T-cell (primary cell): ENCODE measurements around the gene ZNF415. TPM values are rescaled to one million over a fixed set of nuclear protein-coding genes. Genes with fewer than 3 reads are reported as not detected.
A peak's percentile ranks its signal among the peaks of the same experiment; 100 is the strongest.

Experiments used
- ATAC-seq, 4 experiments: fragments of 200-7000 bp in 3 of 4; fragments of 150-1000 bp in 1 of 4; cut with Tn5 transposase; replicated peaks in 1 of 4; 1 replicate in 3 of 4; 2 replicates in 1 of 4; pipeline ENCODE4 v1.10.0; 2021; ENCODE audit warnings: moderate library complexity in 3 of 4, mild to moderate bottlenecking in 2 of 4, moderate number of reproducible peaks in 1 of 4
- CTCF ChIA-PET, 2 donors: fragments of 300-600 bp; sonication (Branson Sonifier 250); formaldehyde crosslinking; loops; one replicate each; lab custom pipeline; 2022; ENCODE audit warnings: antibody characterized with exemption in 2 of 2; lab: Charles Lee
- POLR2A ChIA-PET, 2 donors: fragments of 300-600 bp; sonication (Branson Sonifier 250); formaldehyde crosslinking; loops; one replicate each; lab custom pipeline; 2022; ENCODE audit warnings: antibody characterized with exemption in 2 of 2; lab: Charles Lee
- DNase-seq, 35 experiments: peaks; one replicate each; pipeline versions ENCODE4 v3.0.0 to v3.0.0-alpha.2; 2013 to 2023
- H3K27ac ChIP-seq: one replicate; pipeline ENCODE4 v1.5.1; 2013; ENCODE audit warnings: low read length
- H3K27me3 ChIP-seq, 2 experiments: replicated peaks in 1 of 2; 1 replicate in 1 of 2; 2 replicates in 1 of 2; pipeline versions ENCODE4 v1.6.1 to v1.7.0; 2013; ENCODE audit warnings: low read length in 1 of 2, mixed read lengths in 1 of 2; ENCODE audit not compliant: control insufficient read depth in 2 of 2, insufficient read depth in 2 of 2; ENCODE audit errors: extremely low read depth in 1 of 2
- H3K36me3 ChIP-seq, 2 donors: 1 replicate in 1 of 2; 2 replicates in 1 of 2; pipeline versions ENCODE4 v1.6.1 to v1.7.0; 2013; ENCODE audit warnings: low read length in 1 of 2; ENCODE audit not compliant: control insufficient read depth in 2 of 2, insufficient read depth in 1 of 2; ENCODE audit errors: extremely low read depth in 1 of 2
- H3K4me1 ChIP-seq, 2 experiments: 1 replicate in 1 of 2; 2 replicates in 1 of 2; pipeline versions ENCODE4 v1.6.1 to v1.7.0; 2013; ENCODE audit warnings: low read length in 2 of 2, mixed read lengths in 1 of 2; ENCODE audit not compliant: insufficient read depth in 2 of 2, control insufficient read depth in 1 of 2; ENCODE audit errors: extremely low read depth in 1 of 2
- H3K4me3 ChIP-seq, 2 donors: 1 replicate in 1 of 2; 2 replicates in 1 of 2; pipeline versions ENCODE4 v1.5.1 to v1.7.0; 2013; ENCODE audit warnings: mild to moderate bottlenecking in 2 of 2, low read length in 1 of 2, moderate library complexity in 1 of 2; ENCODE audit not compliant: control insufficient read depth in 1 of 2; ENCODE audit errors: extremely low read depth in 1 of 2
- H3K9me3 ChIP-seq: 2 replicates; pipeline ENCODE4 v1.7.0; 2013
- H3K27ac Mint-ChIP-seq, 2 donors: one replicate each; pipeline ENCODE4 v1.8.0; 2020 to 2021; ENCODE audit warnings: mild to moderate bottlenecking in 2 of 2, mixed read lengths in 2 of 2
- H3K27me3 Mint-ChIP-seq, 2 donors: one replicate each; pipeline ENCODE4 v1.8.0; 2021 to 2022; ENCODE audit warnings: mixed read lengths in 2 of 2
- H3K36me3 Mint-ChIP-seq: one replicate; pipeline ENCODE4 v1.8.0; 2021; ENCODE audit warnings: mixed read lengths
- H3K4me1 Mint-ChIP-seq, 3 donors: one replicate each; pipeline ENCODE4 v1.8.0; 2020 to 2022; ENCODE audit warnings: mixed read lengths in 3 of 3, mild to moderate bottlenecking in 1 of 3
- H3K4me3 Mint-ChIP-seq, 3 donors: one replicate each; pipeline ENCODE4 v1.8.0; 2020 to 2022; ENCODE audit warnings: mild to moderate bottlenecking in 3 of 3, mixed read lengths in 3 of 3, moderate library complexity in 3 of 3
- H3K9me3 Mint-ChIP-seq, 3 donors: one replicate each; pipeline ENCODE4 v1.8.0; 2020 to 2022; ENCODE audit warnings: mixed read lengths in 3 of 3
- WGBS: methylation state at CpG from one replicate; pipeline ENCODE4 v1.1.5; 2013; ENCODE audit warnings: missing lambda C conversion rate; ENCODE audit not compliant: insufficient coverage; 5-methylcytosine and 5-hydroxymethylcytosine counted together
- total RNA-seq, 35 experiments: library from RNA in 6 of 35; stranded (reverse) in 6 of 35; fragments of 120-200 nt in 1 of 35; gene quantifications; one replicate each; pipeline versions ENCODE4 v1.2.1 to v1.2.4 and lab custom pipeline; 2013 to 2026

Gene ZNF415
- total RNA-seq, 5 donors from 2014 or later (not counting 1 experiment from before 2014, with no cell fraction given): 0.20 to 1.8 (median 1.4) TPM

GRCh38 chr19:53112286-53112685 is 20.4 kb downstream of the ZNF415 start:
- no CpG with 5 or more reads among the region's 2 CpGs for WGBS
- ATAC-seq (no peak), DNase-seq (no peak)
- CTCF ChIA-PET: interaction anchor here in 1 of 2 donors (0.7 kb wide), 1 partner anchor 83 kb away, joined by 3 read pairs; no protein-coding TSS in a partner anchor
- no peaks in the 10 kb centered on the region for H3K4me1 Mint-ChIP-seq
- Histone ChIP-seq H3K27me3 (peaks cover 0 to 3% of the 10 kb centered on the region in 2 experiments), H3K27ac (no peak overlapping the region), H3K4me1 (no peaks in the 10 kb centered on the region), H3K36me3 (peaks cover 0 to 3% of the 10 kb centered on the region in 2 donors), H3K4me3 (no peak overlapping the region), H3K9me3 (peaks cover 10% of the 10 kb centered on the region)
- peaks cover 28 to 62% (median 40%) of the 10 kb centered on the region in 3 donors for H3K9me3 Mint-ChIP-seq
- POLR2A ChIA-PET: no interaction called here
- H3K27ac Mint-ChIP-seq: no peak overlapping the region
- H3K4me3 Mint-ChIP-seq: no peak overlapping the region
- H3K36me3 Mint-ChIP-seq: peaks cover 42% of the 10 kb centered on the region
- H3K27me3 Mint-ChIP-seq: no peaks in the 10 kb centered on the region

GRCh38 chr19:53109527-53109926 is 23.2 kb downstream of the ZNF415 start:
- no peaks in the 10 kb centered on the region for H3K27me3 Mint-ChIP-seq
- H3K4me3 Mint-ChIP-seq: no peak overlapping the region
- Histone ChIP-seq H3K27me3 (peaks cover 0 to 4% of the 10 kb centered on the region in 2 experiments), H3K4me3 (no peak overlapping the region), H3K27ac (no peak overlapping the region), H3K9me3 (peaks cover 10% of the 10 kb centered on the region), H3K4me1 (no peaks in the 10 kb centered on the region), H3K36me3 (peaks cover 0 to 3% of the 10 kb centered on the region in 2 donors)
- ATAC-seq (no peak), DNase-seq (no peak)
- ChIA-PET CTCF (no interaction called here), POLR2A (no interaction called here)
- 100% methylated on average over 3 of the region's 5 CpGs for WGBS
- H3K27ac Mint-ChIP-seq: no peak overlapping the region
- H3K9me3 Mint-ChIP-seq: peaks cover 21 to 43% (median 35%) of the 10 kb centered on the region in 3 donors
- no peaks in the 10 kb centered on the region for H3K4me1 Mint-ChIP-seq
- H3K36me3 Mint-ChIP-seq: peaks cover 26% of the 10 kb centered on the region

- H3K27me3 ChIP-seq: peaks cover 0 to 4% of the 10 kb centered on the region in 2 experiments
- Mint-ChIP-seq H3K36me3 (peaks cover 31% of the 10 kb centered on the region), H3K27ac (peak within 1 kb of the TSS; percentile 90 to 92), H3K4me3 (peak within 1 kb of the TSS; percentile 88 to 92 (median 91)), H3K9me3 (peaks cover 0 to 17% (median 11%) of the 10 kb centered on the region in 3 donors), H3K27me3 (no peaks in the 10 kb centered on the region), H3K4me1 (peaks cover 30 to 36% (median 36%) of the 10 kb centered on the region in 3 donors)
- WGBS: under 1% methylated on average over 58 of the region's 67 CpGs
- peaks cover 6% of the 10 kb centered on the region for H3K9me3 ChIP-seq
- DNase-seq (peak; percentile 94 to 100 (median 98)), ATAC-seq (peak; percentile 93 to 96 (median 94))
- H3K27ac ChIP-seq: peak within 1 kb of the TSS; percentile 93
- peak within 1 kb of the TSS; percentile 95 to 99 for H3K4me3 ChIP-seq
- peaks cover 16 to 28% of the 10 kb centered on the region in 2 experiments for H3K4me1 ChIP-seq
- H3K36me3 ChIP-seq: peaks cover 6 to 8% of the 10 kb centered on the region in 2 donors
- POLR2A ChIA-PET: no interaction called here
- CTCF ChIA-PET: interaction anchor here in 1 of 2 donors (0.8 kb wide), 1 partner anchor 53 kb away, joined by 3 read pairs; no protein-coding TSS in a partner anchor
Measured at GRCh38 chr19:53103234-53104203, 29.2 kb downstream of the ZNF415 start, which contains the start of gene ZNF160. ZNF160 (minus strand) TSS chr19:53103422; CDS start chr19:53086276, 17,146 bp downstream.

DNA sequence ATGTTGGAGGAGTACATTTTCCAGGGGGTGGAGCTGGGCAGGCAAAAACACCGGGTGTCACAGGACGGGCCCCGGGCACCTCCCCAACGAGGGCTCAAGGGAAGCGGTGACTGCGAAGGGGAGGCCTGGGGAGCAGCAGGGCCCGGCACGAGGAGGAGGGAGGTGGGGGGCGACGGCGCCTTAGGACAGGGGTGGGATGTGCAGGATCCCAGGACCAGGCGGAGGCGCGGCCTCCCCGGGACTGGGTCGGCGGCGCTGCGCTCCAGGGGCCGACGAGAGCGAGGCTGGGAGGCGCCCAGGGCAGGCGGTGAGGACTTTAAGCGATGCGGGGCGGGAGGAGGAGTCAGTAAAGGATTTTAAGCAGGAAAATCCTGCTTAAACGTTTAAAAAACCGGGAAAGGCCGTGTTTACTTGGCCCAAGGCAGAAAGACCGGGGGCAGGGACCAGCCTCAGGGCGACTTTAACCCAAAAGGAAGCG is 29.9 kb downstream of the ZNF415 start:
- peaks cover 34 to 41% (median 40%) of the 10 kb centered on the region in 3 donors for H3K4me1 Mint-ChIP-seq
- H3K9me3 ChIP-seq: peaks cover under 1% of the 10 kb centered on the region
- ATAC-seq (peak in 3 of 4 experiments; percentile 2 to 7 (median 6)), DNase-seq (peak in 31 of 35 experiments; percentile 4 to 46 (median 26))
- ChIA-PET CTCF (no interaction called here), POLR2A (no interaction called here)
- H3K27me3 ChIP-seq: peaks cover 0 to 4% of the 10 kb centered on the region in 2 experiments
- H3K9me3 Mint-ChIP-seq: peaks cover 0 to 12% (median 7%) of the 10 kb centered on the region in 3 donors
- WGBS: under 1% methylated on average over 32 of the region's 33 CpGs
- peak overlapping the region; percentile 88 to 92 (median 91) for H3K4me3 Mint-ChIP-seq
- H3K36me3 Mint-ChIP-seq: peaks cover 36% of the 10 kb centered on the region
- peaks cover 16 to 28% of the 10 kb centered on the region in 2 experiments for H3K4me1 ChIP-seq
- peak overlapping the region; percentile 95 to 99 for H3K4me3 ChIP-seq
- no peaks in the 10 kb centered on the region for H3K27me3 Mint-ChIP-seq
- H3K36me3 ChIP-seq: peaks cover 8 to 10% of the 10 kb centered on the region in 2 donors
- peak overlapping the region; percentile 93 for H3K27ac ChIP-seq
- peak overlapping the region; percentile 90 to 92 for H3K27ac Mint-ChIP-seq

- H3K9me3 ChIP-seq: no peaks in the 10 kb centered on the region
- DNase-seq: peak in 1 of 35 experiments; percentile 7
- CTCF ChIA-PET: interaction anchor here (0.5 kb wide), 2 partner anchors 299 to 710 kb away, joined by 3 to 10 read pairs; no protein-coding TSS in a partner anchor
- POLR2A ChIA-PET: interaction anchor here in 1 of 2 donors (0.6 kb wide), 1 partner anchor 1059 kb away, joined by 6 read pairs; no protein-coding TSS in a partner anchor
- H3K4me3 Mint-ChIP-seq: peak overlapping the region; percentile 88 to 92 (median 91)
- no peak for ATAC-seq
- H3K36me3 ChIP-seq: peaks cover 8 to 15% of the 10 kb centered on the region in 2 donors
- peak overlapping the region; percentile 93 for H3K27ac ChIP-seq
- peak overlapping the region; percentile 80 to 90 for H3K27ac Mint-ChIP-seq
- peaks cover 0 to 12% (median 9%) of the 10 kb centered on the region in 3 donors for H3K9me3 Mint-ChIP-seq
- peaks cover 16 to 28% of the 10 kb centered on the region in 2 experiments for H3K4me1 ChIP-seq
- WGBS: 69% methylated on average over 9 of the region's 10 CpGs
- peaks cover 41% of the 10 kb centered on the region for H3K36me3 Mint-ChIP-seq
- peaks cover 39 to 46% (median 45%) of the 10 kb centered on the region in 3 donors for H3K4me1 Mint-ChIP-seq
- no peaks in the 10 kb centered on the region for H3K27me3 Mint-ChIP-seq
- H3K27me3 ChIP-seq: peaks cover 0 to 4% of the 10 kb centered on the region in 2 experiments
- peak overlapping the region; percentile 95 to 99 for H3K4me3 ChIP-seq
Measured at GRCh38 chr19:53102206-53102755, 30.4 kb downstream of the ZNF415 start.
